HEK293 (cell line): ENCODE results near the gene ARHGEF12.

Experiments used
- CTCF ChIA-PET: fragments of 350-600 bp; formaldehyde crosslinking; extraction: SDS; loops from one replicate; lab custom pipeline; 2021; ENCODE audit warnings: antibody characterized with exemption; lab: Yijun Ruan, JAX
- POLR2A ChIA-PET: fragments of 300-600 bp; formaldehyde crosslinking; extraction: SDS; loops from one replicate; lab custom pipeline; 2020; ENCODE audit warnings: antibody characterized with exemption, inconsistent platforms; lab: Yijun Ruan, JAX
- H3K27ac ChIP-seq: fragments of 200-500 bp; sonication (Bioruptor generic); 2 replicates; pipeline ENCODE4 v1.5.1; 2014; ENCODE audit warnings: low read depth, low read length, control low read depth, inconsistent platforms; ENCODE audit errors: extremely low read depth
- H3K36me3 ChIP-seq, 2 experiments: fragments of 200-500 bp in 1 of 2; sonication (Bioruptor generic) in 1 of 2; 1 replicate in 1 of 2; 2 replicates in 1 of 2; pipeline ENCODE4 v1.5.1; 2014 to 2017; ENCODE audit warnings: inconsistent platforms in 2 of 2, low read length in 2 of 2; ENCODE audit not compliant: control insufficient read depth in 2 of 2, insufficient read depth in 1 of 2
- H3K4me1 ChIP-seq: fragments of 200-500 bp; sonication (Bioruptor generic); 2 replicates; pipeline ENCODE4 v1.5.1; 2014; ENCODE audit warnings: mild to moderate bottlenecking, low read length, inconsistent platforms; ENCODE audit not compliant: control insufficient read depth, insufficient read depth
- H3K4me3 ChIP-seq: 2 replicates; pipeline ENCODE4 v1.5.1; 2011; ENCODE audit warnings: low read depth, mild to moderate bottlenecking, control low read depth, low read length, moderate library complexity
- H3K9me3 ChIP-seq: fragments of 200-500 bp; sonication (Bioruptor generic); 2 replicates; pipeline ENCODE4 v1.5.1; 2014; ENCODE audit warnings: low read depth, low read length, inconsistent platforms; ENCODE audit not compliant: control insufficient read depth, insufficient read depth
- HOXA7 ChIP-seq: sonication (generic); formaldehyde crosslinking; IDR thresholded peaks from 2 replicates; pipeline ENCODE4 v1.8.1; 2022; ENCODE audit warnings: missing genetic modification reagents, borderline replicate concordance
- KLF16 ChIP-seq: fragments of 450-650 bp; formaldehyde crosslinking; IDR thresholded peaks from 2 replicates; pipeline ENCODE4 v1.5.1; 2017; ENCODE audit warnings: missing biosample characterization, missing genetic modification characterization
- KLF17 ChIP-seq: fragments of 450-650 bp; formaldehyde crosslinking; IDR thresholded peaks from 2 replicates; pipeline ENCODE4 v1.5.1; 2016; ENCODE audit warnings: missing biosample characterization, missing genetic modification characterization
- MEIS1 ChIP-seq: sonication (generic); formaldehyde crosslinking; IDR thresholded peaks from 2 replicates; pipeline ENCODE4 v1.8.1; 2022; ENCODE audit warnings: missing genetic modification reagents, mild to moderate bottlenecking, borderline replicate concordance
- PRDM1 ChIP-seq: fragments of 450-650 bp; formaldehyde crosslinking; IDR thresholded peaks from 2 replicates; pipeline ENCODE4; 2016; ENCODE audit warnings: missing biosample characterization, missing genetic modification characterization
- SP3 ChIP-seq: fragments of 450-650 bp; formaldehyde crosslinking; IDR thresholded peaks from 2 replicates; pipeline ENCODE4 v1.5.1; 2016; ENCODE audit warnings: missing biosample characterization, missing genetic modification characterization
- ZBTB10 ChIP-seq: fragments of 450-650 bp; formaldehyde crosslinking; IDR thresholded peaks from 2 replicates; pipeline ENCODE4 v1.5.1; 2016; ENCODE audit warnings: missing biosample characterization, missing genetic modification characterization
- ZFP41 ChIP-seq: fragments of 450-650 bp; formaldehyde crosslinking; IDR thresholded peaks from 2 replicates; pipeline ENCODE4 v1.5.1; 2016; ENCODE audit warnings: missing biosample characterization, missing genetic modification characterization, borderline replicate concordance
- ZNF114 ChIP-seq: fragments of 450-650 bp; formaldehyde crosslinking; IDR thresholded peaks from 2 replicates; pipeline ENCODE4 v1.5.0; 2017; ENCODE audit warnings: missing biosample characterization, missing genetic modification characterization
- ZNF146 ChIP-seq: fragments of 450-650 bp; formaldehyde crosslinking; IDR thresholded peaks from 2 replicates; pipeline ENCODE4 v1.5.1; 2016; ENCODE audit warnings: missing biosample characterization, missing genetic modification characterization
- ZNF174 ChIP-seq: fragments of 450-650 bp; formaldehyde crosslinking; IDR thresholded peaks from 2 replicates; pipeline ENCODE4 v1.5.0; 2017; ENCODE audit warnings: missing biosample characterization, mild to moderate bottlenecking, missing genetic modification characterization
- ZNF362 ChIP-seq: fragments of 450-650 bp; formaldehyde crosslinking; IDR thresholded peaks from 2 replicates; pipeline ENCODE4 v1.5.1; 2016; ENCODE audit warnings: missing biosample characterization, missing genetic modification characterization
- ZNF391 ChIP-seq: fragments of 450-650 bp; formaldehyde crosslinking; IDR thresholded peaks from 2 replicates; pipeline ENCODE4 v1.5.1; 2016; ENCODE audit warnings: low read depth, missing biosample characterization, missing genetic modification characterization, borderline replicate concordance
- ZNF426 ChIP-seq: fragments of 450-650 bp; formaldehyde crosslinking; IDR thresholded peaks from 2 replicates; pipeline ENCODE4 v1.5.1; 2017; ENCODE audit warnings: missing biosample characterization, missing genetic modification characterization, mild to moderate bottlenecking, inconsistent platforms, moderate library complexity
- ZNF530 ChIP-seq: fragments of 450-650 bp; formaldehyde crosslinking; IDR thresholded peaks from 2 replicates; pipeline ENCODE4 v1.5.1; 2016; ENCODE audit warnings: low read depth, missing biosample characterization, missing genetic modification characterization
- ZNF561 ChIP-seq: fragments of 450-650 bp; IDR thresholded peaks from 2 replicates; pipeline ENCODE4 v1.5.1; 2018; ENCODE audit warnings: missing biosample characterization, missing genetic modification characterization, borderline replicate concordance
- ZNF596 ChIP-seq: fragments of 450-650 bp; IDR thresholded peaks from 2 replicates; pipeline ENCODE4 v1.5.0; 2018; ENCODE audit warnings: missing biosample characterization, mild to moderate bottlenecking, missing genetic modification characterization, moderate library complexity
- ZNF660 ChIP-seq: fragments of 450-650 bp; IDR thresholded peaks from 2 replicates; pipeline ENCODE4 v1.5.1; 2018; ENCODE audit warnings: missing biosample characterization, mild to moderate bottlenecking, missing genetic modification characterization
- ZNF747 ChIP-seq: fragments of 450-650 bp; formaldehyde crosslinking; IDR thresholded peaks from 2 replicates; pipeline ENCODE4 v1.5.1; 2016; ENCODE audit warnings: missing biosample characterization, missing genetic modification characterization
- ZNF792 ChIP-seq: fragments of 450-650 bp; formaldehyde crosslinking; IDR thresholded peaks from 2 replicates; pipeline ENCODE4 v1.5.1; 2016; ENCODE audit warnings: missing biosample characterization, missing genetic modification characterization
- TF ChIP-seq, protein P1 (sequence below): fragments of 450-650 bp; formaldehyde crosslinking; IDR thresholded peaks from 2 replicates; pipeline ENCODE4 v1.5.0; 2017; ENCODE audit warnings: missing biosample characterization, missing genetic modification characterization, borderline replicate concordance
- TF ChIP-seq, protein P2 (sequence below): fragments of 450-650 bp; formaldehyde crosslinking; IDR thresholded peaks from 2 replicates; pipeline ENCODE4 v1.5.1; 2016; ENCODE audit warnings: missing biosample characterization, missing genetic modification characterization
- TF ChIP-seq, protein P3 (sequence below): fragments of 450-650 bp; formaldehyde crosslinking; IDR thresholded peaks from 2 replicates; pipeline ENCODE4 v1.5.1; 2016; ENCODE audit warnings: missing biosample characterization, missing genetic modification characterization, borderline replicate concordance

ARHGEF12 gene

GRCh38 chr11:120288021-120288420, 48.2 kb upstream of the ARHGEF12 start:
- ChIA-PET POLR2A (no interaction called here), CTCF (interaction anchor here (0.6 to 4.5 kb wide), 5 partner anchors 12 to 1374 kb away, joined by 3 to 29 read pairs (median 9); no protein-coding TSS in a partner anchor)
- Histone ChIP-seq H3K36me3 (no peaks in the 10 kb centered on the region), H3K9me3 (no peaks in the 10 kb centered on the region), H3K4me1 (no peaks in the 10 kb centered on the region), H3K4me3 (no peak overlapping the region), H3K27ac (no peak overlapping the region)
- TF ChIP-seq MEIS1 (CRISPR knock-in tag) (no peak), ZNF530 (tag by site-specific recombination) (no peak), ZNF660 (tag by site-specific recombination) (no peak), ZNF362 (tag by site-specific recombination) (0 out of 2 replicates have a peak, but pooled peaks have one; percentile 51), HOXA7 (CRISPR knock-in tag) (no peak), ZNF391 (tag by site-specific recombination) (no peak), SP3 (tag by site-specific recombination) (no peak)
- TF ChIP-seq, protein P1, sequence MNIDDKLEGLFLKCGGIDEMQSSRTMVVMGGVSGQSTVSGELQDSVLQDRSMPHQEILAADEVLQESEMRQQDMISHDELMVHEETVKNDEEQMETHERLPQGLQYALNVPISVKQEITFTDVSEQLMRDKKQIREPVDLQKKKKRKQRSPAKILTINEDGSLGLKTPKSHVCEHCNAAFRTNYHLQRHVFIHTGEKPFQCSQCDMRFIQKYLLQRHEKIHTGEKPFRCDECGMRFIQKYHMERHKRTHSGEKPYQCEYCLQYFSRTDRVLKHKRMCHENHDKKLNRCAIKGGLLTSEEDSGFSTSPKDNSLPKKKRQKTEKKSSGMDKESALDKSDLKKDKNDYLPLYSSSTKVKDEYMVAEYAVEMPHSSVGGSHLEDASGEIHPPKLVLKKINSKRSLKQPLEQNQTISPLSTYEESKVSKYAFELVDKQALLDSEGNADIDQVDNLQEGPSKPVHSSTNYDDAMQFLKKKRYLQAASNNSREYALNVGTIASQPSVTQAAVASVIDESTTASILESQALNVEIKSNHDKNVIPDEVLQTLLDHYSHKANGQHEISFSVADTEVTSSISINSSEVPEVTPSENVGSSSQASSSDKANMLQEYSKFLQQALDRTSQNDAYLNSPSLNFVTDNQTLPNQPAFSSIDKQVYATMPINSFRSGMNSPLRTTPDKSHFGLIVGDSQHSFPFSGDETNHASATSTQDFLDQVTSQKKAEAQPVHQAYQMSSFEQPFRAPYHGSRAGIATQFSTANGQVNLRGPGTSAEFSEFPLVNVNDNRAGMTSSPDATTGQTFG (tag by site-specific recombination): no peak

- ChIA-PET CTCF (interaction anchor here (0.6 to 4.5 kb wide), 3 partner anchors 10 to 1680 kb away, joined by 3 to 29 read pairs (median 9); no protein-coding TSS in a partner anchor), POLR2A (no interaction called here)
- no peaks in the 10 kb centered on the region for H3K4me1 ChIP-seq
- no peak overlapping the region for H3K27ac ChIP-seq
- H3K4me3 ChIP-seq: no peak overlapping the region
- H3K9me3 ChIP-seq: no peaks in the 10 kb centered on the region
- no peaks in the 10 kb centered on the region for H3K36me3 ChIP-seq
- TF ChIP-seq PRDM1 (tag by site-specific recombination) (no peak), ZNF174 (tag by site-specific recombination) (no peak), KLF16 (tag by site-specific recombination) (no peak), ZNF747 (tag by site-specific recombination) (no peak), ZNF426 (tag by site-specific recombination) (no peak), ZNF146 (no peak), ZFP41 (tag by site-specific recombination) (no peak), KLF17 (no peak), ZNF792 (tag by site-specific recombination) (no peak), ZNF596 (tag by site-specific recombination) (no peak), ZNF114 (tag by site-specific recombination) (no peak), ZNF561 (no peak), ZBTB10 (tag by site-specific recombination) (no peak)
- TF ChIP-seq, protein P2, sequence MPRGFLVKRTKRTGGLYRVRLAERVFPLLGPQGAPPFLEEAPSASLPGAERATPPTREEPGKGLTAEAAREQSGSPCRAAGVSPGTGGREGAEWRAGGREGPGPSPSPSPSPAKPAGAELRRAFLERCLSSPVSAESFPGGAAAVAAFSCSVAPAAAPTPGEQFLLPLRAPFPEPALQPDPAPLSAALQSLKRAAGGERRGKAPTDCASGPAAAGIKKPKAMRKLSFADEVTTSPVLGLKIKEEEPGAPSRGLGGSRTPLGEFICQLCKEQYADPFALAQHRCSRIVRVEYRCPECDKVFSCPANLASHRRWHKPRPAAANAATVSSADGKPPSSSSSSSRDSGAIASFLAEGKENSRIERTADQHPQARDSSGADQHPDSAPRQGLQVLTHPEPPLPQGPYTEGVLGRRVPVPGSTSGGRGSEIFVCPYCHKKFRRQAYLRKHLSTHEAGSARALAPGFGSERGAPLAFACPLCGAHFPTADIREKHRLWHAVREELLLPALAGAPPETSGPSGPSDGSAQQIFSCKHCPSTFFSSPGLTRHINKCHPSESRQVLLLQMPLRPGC (tag by site-specific recombination): no peak
- TF ChIP-seq, protein P3, sequence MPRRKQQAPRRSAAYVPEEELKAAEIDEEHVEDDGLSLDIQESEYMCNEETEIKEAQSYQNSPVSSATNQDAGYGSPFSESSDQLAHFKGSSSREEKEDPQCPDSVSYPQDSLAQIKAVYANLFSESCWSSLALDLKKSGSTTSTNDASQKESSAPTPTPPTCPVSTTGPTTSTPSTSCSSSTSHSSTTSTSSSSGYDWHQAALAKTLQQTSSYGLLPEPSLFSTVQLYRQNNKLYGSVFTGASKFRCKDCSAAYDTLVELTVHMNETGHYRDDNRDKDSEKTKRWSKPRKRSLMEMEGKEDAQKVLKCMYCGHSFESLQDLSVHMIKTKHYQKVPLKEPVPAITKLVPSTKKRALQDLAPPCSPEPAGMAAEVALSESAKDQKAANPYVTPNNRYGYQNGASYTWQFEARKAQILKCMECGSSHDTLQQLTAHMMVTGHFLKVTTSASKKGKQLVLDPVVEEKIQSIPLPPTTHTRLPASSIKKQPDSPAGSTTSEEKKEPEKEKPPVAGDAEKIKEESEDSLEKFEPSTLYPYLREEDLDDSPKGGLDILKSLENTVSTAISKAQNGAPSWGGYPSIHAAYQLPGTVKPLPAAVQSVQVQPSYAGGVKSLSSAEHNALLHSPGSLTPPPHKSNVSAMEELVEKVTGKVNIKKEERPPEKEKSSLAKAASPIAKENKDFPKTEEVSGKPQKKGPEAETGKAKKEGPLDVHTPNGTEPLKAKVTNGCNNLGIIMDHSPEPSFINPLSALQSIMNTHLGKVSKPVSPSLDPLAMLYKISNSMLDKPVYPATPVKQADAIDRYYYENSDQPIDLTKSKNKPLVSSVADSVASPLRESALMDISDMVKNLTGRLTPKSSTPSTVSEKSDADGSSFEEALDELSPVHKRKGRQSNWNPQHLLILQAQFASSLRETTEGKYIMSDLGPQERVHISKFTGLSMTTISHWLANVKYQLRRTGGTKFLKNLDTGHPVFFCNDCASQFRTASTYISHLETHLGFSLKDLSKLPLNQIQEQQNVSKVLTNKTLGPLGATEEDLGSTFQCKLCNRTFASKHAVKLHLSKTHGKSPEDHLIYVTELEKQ (tag by site-specific recombination): no peak
Measured at GRCh38 chr11:120289426-120289825, 46.8 kb upstream of the ARHGEF12 start.
